ENCODE data around the gene TSC22D1.

Gene TSC22D1

DNA sequence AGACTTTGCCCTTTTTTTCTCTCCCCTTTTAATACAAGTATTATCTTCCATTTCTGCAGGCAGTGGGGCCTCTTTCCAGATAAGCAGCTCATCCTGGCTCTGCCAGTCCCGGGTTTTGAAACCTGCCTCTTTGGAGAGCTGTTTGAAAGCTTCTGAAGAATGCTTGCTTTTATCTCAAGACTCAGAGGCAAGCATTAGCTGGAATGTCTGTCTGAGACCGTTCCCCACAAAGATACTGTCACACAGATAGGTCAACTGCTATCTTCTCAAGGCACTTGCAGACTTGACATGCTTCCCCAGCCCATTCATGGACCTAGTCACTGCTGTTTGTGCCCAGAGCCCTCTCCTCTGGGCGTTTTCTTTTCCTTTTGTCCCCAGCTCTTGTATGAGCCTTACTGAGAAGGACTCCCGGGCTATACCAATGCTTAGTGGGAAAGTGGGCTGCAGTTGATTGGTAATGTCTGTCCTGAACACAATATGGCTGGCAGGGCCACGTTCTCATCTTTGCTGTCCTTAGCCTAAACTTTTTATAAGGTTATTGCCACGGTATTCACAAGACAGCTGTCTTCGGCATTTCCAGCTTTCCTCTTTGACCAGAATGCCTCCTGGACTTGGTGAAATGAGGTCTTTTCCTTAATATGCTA is 189.1 kb downstream of the TSC22D1 start:
- no peak for DNase-seq (ENCODE audit: low read depth in 2 of 3, low spot score in 2 of 3)

DNA sequence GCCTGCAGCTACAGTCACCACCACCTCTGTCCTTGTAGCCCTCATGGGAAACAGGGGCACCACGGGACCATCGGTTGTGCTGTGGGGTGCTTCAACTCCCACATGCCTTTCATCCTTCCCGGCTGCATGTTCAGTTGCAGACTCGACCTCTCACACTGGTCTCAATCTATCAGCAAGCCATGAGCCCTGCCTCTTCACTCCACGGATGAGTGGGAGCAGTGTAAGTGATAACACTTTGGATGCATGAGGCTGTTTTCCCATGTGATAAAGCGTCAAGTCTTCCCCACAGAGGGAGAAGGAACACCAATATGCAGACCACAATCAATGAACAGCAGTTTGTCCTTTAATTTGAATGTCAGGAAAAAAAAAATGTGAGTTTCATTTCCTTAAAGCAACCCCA is 190.3 kb downstream of the TSC22D1 start:
- no peak for DNase-seq (ENCODE audit: low read depth in 2 of 3, low spot score in 2 of 3)

DNA sequence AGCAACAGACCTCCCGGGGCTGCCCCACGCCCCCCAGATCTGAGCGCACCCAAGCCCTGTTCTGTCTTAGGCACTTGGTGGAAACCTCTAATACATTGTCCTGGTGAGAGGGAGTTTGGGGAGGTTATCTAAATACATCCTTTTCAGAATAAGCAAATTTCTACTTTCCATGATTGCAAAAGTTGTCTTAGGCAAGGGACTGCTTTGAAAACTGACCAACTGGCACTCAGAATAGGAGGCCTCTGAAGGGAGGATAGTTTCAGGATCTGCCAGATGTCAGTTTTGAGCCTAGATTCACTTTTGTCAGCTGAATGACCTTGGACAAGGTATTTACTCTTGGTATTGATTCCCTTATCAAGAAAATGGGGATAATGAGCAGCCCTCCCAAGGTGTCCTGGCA is 190.7 kb downstream of the TSC22D1 start:
- DNase-seq (ENCODE audit: low read depth in 2 of 3, low spot score in 2 of 3), result no peak

DNA sequence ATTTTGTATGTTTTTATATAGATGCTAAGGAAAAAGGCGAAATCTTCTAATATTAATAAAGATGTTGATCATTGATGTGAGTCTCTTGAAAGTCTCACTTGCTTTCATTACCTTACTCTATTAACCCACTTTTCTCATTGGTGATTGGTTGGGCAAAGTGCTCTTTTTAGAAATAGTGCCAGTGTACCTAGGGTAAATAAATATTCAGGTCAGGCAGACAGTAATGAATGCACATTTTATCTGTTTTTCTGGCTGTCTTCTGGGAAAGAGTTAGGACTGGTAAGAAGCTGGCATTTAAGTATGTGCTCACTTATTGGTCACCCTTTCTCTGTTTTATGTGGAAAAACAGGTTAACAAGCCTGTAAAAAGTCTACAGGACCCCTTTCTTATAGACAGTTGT is 191.4 kb downstream of the TSC22D1 start:
- DNase-seq (ENCODE audit: low read depth in 2 of 3, low spot score in 2 of 3), result no peak

DNA sequence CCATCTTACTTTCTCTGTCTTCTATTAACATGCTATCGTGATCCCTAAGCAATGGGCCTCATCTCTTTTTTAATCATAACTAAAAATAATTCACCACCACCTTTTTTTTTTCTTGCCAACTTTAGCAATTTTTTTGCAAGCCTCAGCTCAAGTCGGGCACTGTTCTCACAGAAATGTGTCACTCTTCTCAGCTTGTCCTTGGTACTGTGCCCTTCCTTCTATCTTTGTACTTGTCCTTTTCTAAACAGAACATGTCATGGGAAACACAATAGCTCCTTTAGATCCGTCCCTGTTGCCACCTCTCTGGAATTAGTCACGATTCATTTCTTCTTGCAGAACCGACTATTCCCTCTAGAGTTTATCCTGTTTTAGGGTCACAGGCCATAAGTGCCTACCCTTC is 192.2 kb downstream of the TSC22D1 start:
- no peak for DNase-seq (ENCODE audit: low read depth in 2 of 3, low spot score in 2 of 3)

DNA sequence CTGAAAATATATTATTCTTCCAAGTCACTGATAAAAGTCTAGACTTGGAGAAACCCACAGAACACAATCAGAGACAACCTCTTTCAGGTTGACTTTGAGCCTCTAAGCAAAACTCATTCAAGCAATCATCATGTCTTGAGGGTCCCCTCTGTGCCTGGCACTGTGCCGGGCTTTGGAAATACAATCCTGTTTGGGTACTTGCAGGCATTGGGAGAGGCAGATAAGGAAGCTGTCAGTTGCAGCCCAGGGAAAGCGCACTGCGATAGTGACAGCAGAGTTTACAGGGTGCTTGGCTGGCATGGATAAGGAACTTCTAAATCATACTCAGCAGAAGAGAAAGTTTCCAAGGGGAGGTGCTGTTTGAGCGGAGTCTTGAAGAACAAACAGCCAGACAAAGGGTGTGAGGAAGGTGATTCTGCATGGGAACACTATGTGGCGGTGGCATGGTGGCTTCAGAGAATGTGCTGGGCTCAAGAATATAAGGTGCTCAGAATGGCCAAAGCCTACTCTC is 193.4 kb downstream of the TSC22D1 start:
- no peak for DNase-seq (ENCODE audit: low read depth in 2 of 3, low spot score in 2 of 3)

All from activated CD8-positive, alpha-beta memory T cell treated with anti-CD3 and anti-CD28 coated beads for 48 hours (primary cell).